HCT116 (cell line): ENCODE data around the gene ANO3.

Experiments used
- CEBPB ChIP-seq: IDR thresholded peaks from 2 replicates; pipeline ENCODE4 v1.6.1; 2012; ENCODE audit warnings: low read depth
- CTCF ChIP-seq, 3 experiments: fragments of 200-600 bp in 1 of 3; sonication (generic) in 1 of 3; IDR thresholded peaks in 2 of 3; conservative IDR thresholded peaks in 1 of 3; 2 replicates each; pipeline ENCODE4 v1.5.1; 2012 to 2017; ENCODE audit warnings: low read depth in 2 of 3, low read length in 2 of 3, antibody characterized with exemption in 1 of 3, borderline replicate concordance in 1 of 3, control low read depth in 1 of 3, mild to moderate bottlenecking in 1 of 3, mixed read lengths in 1 of 3, mixed run types in 1 of 3, moderate library complexity in 1 of 3; ENCODE audit not compliant: insufficient read depth in 1 of 3
- EGR1 ChIP-seq: IDR thresholded peaks from 2 replicates; pipeline ENCODE4 v1.6.1; 2012; ENCODE audit warnings: low read depth
- ELF1 ChIP-seq: IDR thresholded peaks from 2 replicates; pipeline ENCODE4 v1.6.1; 2012; ENCODE audit warnings: low read depth, borderline replicate concordance
- EZH2 ChIP-seq: fragments of 200-600 bp; sonication (generic); IDR thresholded peaks from 2 replicates; pipeline ENCODE4 v1.6.1; 2017; ENCODE audit warnings: antibody characterized with exemption, mixed run types
- MAX ChIP-seq: IDR thresholded peaks from 2 replicates; pipeline ENCODE4 v1.6.1; 2012
- POLR2A ChIP-seq: IDR thresholded peaks from 2 replicates; pipeline ENCODE4 v1.7.0; 2011; ENCODE audit warnings: borderline replicate concordance; ENCODE audit not compliant: insufficient read depth, insufficient read length; ENCODE audit errors: extremely low read depth
- RAD21 ChIP-seq: IDR thresholded peaks from 2 replicates; pipeline ENCODE4 v1.6.1; 2012; ENCODE audit warnings: low read depth, mild to moderate bottlenecking
- REST ChIP-seq: IDR thresholded peaks from 2 replicates; pipeline ENCODE4 v1.6.1; 2012; ENCODE audit warnings: low read depth
- SIN3A ChIP-seq: IDR thresholded peaks from 2 replicates; pipeline ENCODE4 v1.6.1; 2012; ENCODE audit warnings: low read depth
- SP1 ChIP-seq: IDR thresholded peaks from 2 replicates; pipeline ENCODE4 v1.6.1; 2012; ENCODE audit warnings: low read depth

- TF ChIP-seq CTCF (IDR thresholded peaks at IDR 0.05 in 2 of 3, conservative IDR thresholded peaks at IDR 0.05 in 1 of 3; ENCODE audit: borderline replicate concordance in 1 of 3, insufficient read depth in 1 of 3, low read depth in 2 of 3, low read length in 2 of 3) (no peak), EZH2 (no peak), CEBPB (no peak), EGR1 (no peak), POLR2A (no peak), ELF1 (no peak), MAX (no peak), RAD21 (no peak), REST (no peak), SP1 (no peak), SIN3A (no peak)
Observed at GRCh38 chr11:26439854-26440253, 107.9 kb downstream of the ANO3 start.
